Measurements from ENCODE around the gene RBFOX1. TPM values are rescaled to one million over a fixed set of nuclear protein-coding genes. Genes with fewer than 3 reads are reported as not detected.
A peak's percentile ranks its signal among the peaks of the same experiment; 100 is the strongest.

RBFOX1 gene
- polyA plus RNA-seq, 1 donor from 2014 or later: 56.8 TPM

DNA sequence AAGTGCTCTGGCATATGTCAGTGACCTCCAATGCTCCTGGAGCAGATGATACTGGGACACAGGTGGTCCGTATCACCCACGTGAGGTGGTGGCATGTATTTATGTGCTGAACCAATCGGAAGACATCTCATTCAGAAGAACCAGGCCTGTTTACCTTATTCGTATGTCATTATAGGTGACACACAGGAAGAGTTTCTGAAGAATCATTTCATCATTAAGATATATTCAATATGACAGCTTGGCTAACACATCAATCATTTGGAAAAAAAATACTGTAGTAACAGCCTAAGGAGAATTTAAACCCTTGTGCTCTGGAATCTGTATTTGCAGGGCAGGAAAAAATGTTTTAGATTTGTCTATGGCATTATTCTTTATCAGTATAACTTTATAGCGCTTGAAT is 44.6 kb downstream of the RBFOX1 start:
- no peak overlapping the region for H3K27ac ChIP-seq (ENCODE audit: low read length)
- no peak for TF ChIP-seq MXI1 (conservative IDR thresholded peaks at IDR 0.05; ENCODE audit: poor library complexity, severe bottlenecking)
- peak; percentile 85 for TF ChIP-seq EP300 (conservative IDR thresholded peaks at IDR 0.05; ENCODE audit: poor library complexity, severe bottlenecking)
- no peak for TF ChIP-seq TAF1 (IDR thresholded peaks at IDR 0.05; ENCODE audit: low read depth)
- TF ChIP-seq POLR2AphosphoS5 (IDR thresholded peaks at IDR 0.05): peak; percentile 62

DNA sequence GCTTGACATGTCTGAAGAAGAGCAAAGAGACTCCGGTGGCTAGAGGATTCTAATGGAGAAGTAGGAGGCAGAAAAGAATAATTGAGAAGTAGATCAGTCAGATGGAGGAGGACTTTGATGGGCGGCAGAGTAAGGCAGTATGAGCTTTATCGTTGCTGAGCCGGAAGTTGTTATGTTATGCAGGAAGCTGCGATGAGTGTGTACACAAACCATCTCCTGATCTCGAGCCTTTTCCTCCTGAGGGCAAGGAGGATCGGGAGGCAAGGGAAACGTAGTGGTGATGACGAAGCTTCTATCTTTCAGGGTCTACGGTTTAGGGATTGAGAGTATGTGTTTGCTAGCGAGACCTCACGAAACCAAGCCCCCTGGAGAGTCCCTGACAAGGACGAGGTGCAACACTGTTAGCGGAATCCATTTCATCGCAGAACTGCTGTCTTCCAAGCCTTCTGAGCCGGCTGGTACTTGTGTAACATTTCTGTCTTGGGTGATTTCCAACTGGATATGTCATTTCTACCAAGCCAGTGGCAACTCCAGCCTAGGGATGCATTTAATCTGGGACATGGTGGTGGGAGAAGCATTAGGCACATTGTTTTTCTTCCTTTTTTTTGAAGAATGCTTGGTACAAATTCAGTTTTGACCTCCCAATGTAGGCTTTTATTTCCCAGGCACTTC is 45.5 kb downstream of the RBFOX1 start:
- Histone ChIP-seq H3K4me3 (ENCODE audit: low read length) (no peak overlapping the region), H3K9me3 (ENCODE audit: low read length) (no peaks in the 10 kb centered on the region), H3K4me2 (ENCODE audit: low read length) (no peak overlapping the region), H3F3A (ENCODE audit: insufficient read depth, low read length, poor library complexity, severe bottlenecking) (no peaks in the 10 kb centered on the region), H3K79me2 (replicated peaks; ENCODE audit: insufficient read depth, low read length) (no peaks in the 10 kb centered on the region), H4K20me1 (ENCODE audit: insufficient read depth) (no peaks in the 10 kb centered on the region), H3K27ac (ENCODE audit: low read length) (no peak overlapping the region), H3K36me3 (ENCODE audit: insufficient read depth, low read length) (no peaks in the 10 kb centered on the region), H3K9me2 (ENCODE audit: insufficient read depth, low read length) (no peaks in the 10 kb centered on the region), H2AFZ (ENCODE audit: low read depth, low read length) (no peak overlapping the region), H3K27me3 (ENCODE audit: insufficient read depth, low read depth, low read length) (no peaks in the 10 kb centered on the region), H3K9ac (ENCODE audit: low read length) (no peak overlapping the region)
- TF ChIP-seq EP300 (conservative IDR thresholded peaks at IDR 0.05; ENCODE audit: poor library complexity, severe bottlenecking) (no peak), POLR2AphosphoS5 (IDR thresholded peaks at IDR 0.05) (no peak), EZH2 (IDR thresholded peaks at IDR 0.05; ENCODE audit: borderline replicate concordance, insufficient read depth, low read length, poor library complexity, severe bottlenecking) (no peak), TAF1 (IDR thresholded peaks at IDR 0.05; ENCODE audit: low read depth) (no peak), SMC3 (conservative IDR thresholded peaks at IDR 0.05; ENCODE audit: poor library complexity) (no peak), MXI1 (conservative IDR thresholded peaks at IDR 0.05; ENCODE audit: poor library complexity, severe bottlenecking) (no peak)
- TF ChIP-seq, protein P1, sequence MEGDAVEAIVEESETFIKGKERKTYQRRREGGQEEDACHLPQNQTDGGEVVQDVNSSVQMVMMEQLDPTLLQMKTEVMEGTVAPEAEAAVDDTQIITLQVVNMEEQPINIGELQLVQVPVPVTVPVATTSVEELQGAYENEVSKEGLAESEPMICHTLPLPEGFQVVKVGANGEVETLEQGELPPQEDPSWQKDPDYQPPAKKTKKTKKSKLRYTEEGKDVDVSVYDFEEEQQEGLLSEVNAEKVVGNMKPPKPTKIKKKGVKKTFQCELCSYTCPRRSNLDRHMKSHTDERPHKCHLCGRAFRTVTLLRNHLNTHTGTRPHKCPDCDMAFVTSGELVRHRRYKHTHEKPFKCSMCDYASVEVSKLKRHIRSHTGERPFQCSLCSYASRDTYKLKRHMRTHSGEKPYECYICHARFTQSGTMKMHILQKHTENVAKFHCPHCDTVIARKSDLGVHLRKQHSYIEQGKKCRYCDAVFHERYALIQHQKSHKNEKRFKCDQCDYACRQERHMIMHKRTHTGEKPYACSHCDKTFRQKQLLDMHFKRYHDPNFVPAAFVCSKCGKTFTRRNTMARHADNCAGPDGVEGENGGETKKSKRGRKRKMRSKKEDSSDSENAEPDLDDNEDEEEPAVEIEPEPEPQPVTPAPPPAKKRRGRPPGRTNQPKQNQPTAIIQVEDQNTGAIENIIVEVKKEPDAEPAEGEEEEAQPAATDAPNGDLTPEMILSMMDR (IDR thresholded peaks at IDR 0.05; ENCODE audit: poor library complexity, severe bottlenecking): no peak
- TF ChIP-seq, protein P2, sequence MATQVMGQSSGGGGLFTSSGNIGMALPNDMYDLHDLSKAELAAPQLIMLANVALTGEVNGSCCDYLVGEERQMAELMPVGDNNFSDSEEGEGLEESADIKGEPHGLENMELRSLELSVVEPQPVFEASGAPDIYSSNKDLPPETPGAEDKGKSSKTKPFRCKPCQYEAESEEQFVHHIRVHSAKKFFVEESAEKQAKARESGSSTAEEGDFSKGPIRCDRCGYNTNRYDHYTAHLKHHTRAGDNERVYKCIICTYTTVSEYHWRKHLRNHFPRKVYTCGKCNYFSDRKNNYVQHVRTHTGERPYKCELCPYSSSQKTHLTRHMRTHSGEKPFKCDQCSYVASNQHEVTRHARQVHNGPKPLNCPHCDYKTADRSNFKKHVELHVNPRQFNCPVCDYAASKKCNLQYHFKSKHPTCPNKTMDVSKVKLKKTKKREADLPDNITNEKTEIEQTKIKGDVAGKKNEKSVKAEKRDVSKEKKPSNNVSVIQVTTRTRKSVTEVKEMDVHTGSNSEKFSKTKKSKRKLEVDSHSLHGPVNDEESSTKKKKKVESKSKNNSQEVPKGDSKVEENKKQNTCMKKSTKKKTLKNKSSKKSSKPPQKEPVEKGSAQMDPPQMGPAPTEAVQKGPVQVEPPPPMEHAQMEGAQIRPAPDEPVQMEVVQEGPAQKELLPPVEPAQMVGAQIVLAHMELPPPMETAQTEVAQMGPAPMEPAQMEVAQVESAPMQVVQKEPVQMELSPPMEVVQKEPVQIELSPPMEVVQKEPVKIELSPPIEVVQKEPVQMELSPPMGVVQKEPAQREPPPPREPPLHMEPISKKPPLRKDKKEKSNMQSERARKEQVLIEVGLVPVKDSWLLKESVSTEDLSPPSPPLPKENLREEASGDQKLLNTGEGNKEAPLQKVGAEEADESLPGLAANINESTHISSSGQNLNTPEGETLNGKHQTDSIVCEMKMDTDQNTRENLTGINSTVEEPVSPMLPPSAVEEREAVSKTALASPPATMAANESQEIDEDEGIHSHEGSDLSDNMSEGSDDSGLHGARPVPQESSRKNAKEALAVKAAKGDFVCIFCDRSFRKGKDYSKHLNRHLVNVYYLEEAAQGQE (IDR thresholded peaks at IDR 0.05; ENCODE audit: borderline replicate concordance): no peak

More for the DNA sequence above, 44.6 kb downstream of the RBFOX1 start:
- no peaks in the 10 kb centered on the region for H3K27me3 ChIP-seq (ENCODE audit: insufficient read depth, low read depth, low read length)
- no peak overlapping the region for H2AFZ ChIP-seq (ENCODE audit: low read depth, low read length)
- H3K9me3 ChIP-seq (ENCODE audit: low read length): no peaks in the 10 kb centered on the region
- H3K9me2 ChIP-seq (ENCODE audit: insufficient read depth, low read length): no peaks in the 10 kb centered on the region
- H3F3A ChIP-seq (ENCODE audit: insufficient read depth, low read length, poor library complexity, severe bottlenecking): no peaks in the 10 kb centered on the region
- no peak overlapping the region for H3K4me2 ChIP-seq (ENCODE audit: low read length)
- H3K36me3 ChIP-seq (ENCODE audit: insufficient read depth, low read length): no peaks in the 10 kb centered on the region
- no peak overlapping the region for H3K4me3 ChIP-seq (ENCODE audit: low read length)
- no peaks in the 10 kb centered on the region for H4K20me1 ChIP-seq (ENCODE audit: insufficient read depth)
- no peaks in the 10 kb centered on the region for H3K79me2 ChIP-seq (replicated peaks; ENCODE audit: insufficient read depth, low read length)
- H3K9ac ChIP-seq (ENCODE audit: low read length): no peak overlapping the region
